Measurements from ENCODE around the gene HACD3.
"Not testable (repeated sequence)": the region's sequence is repeated elsewhere in the genome, so short reads cannot be mapped to it uniquely, and the experiment has no call there.

GRCh38 chr15:65552851-65553250, 22.6 kb downstream of the HACD3 start:
- not testable (repeated sequence) for TF ChIP-seq POLR2A, CTCF (IDR thresholded peaks at IDR 0.05)

All from testis (tissue), 2 donors.